BLaER1 treated with 17β-estradiol and CSF1 and Interleukin-3, amounts not matched to agents 10 nM and 100 nM (cell line): ENCODE results near the gene ARHGAP26.

Experiments
- H3K27ac ChIP-seq, 11 experiments: shearing (Covaris generic); formaldehyde crosslinking; 2 replicates each; pipeline ENCODE4 v1.8.1; 2022
- H3K27me3 ChIP-seq, 11 experiments: shearing (Covaris generic); formaldehyde crosslinking; 2 replicates each; pipeline ENCODE4 v1.8.1; 2022
- H3K36me3 ChIP-seq, 11 experiments: shearing (Covaris generic); formaldehyde crosslinking; 2 replicates each; pipeline ENCODE4 v1.8.1; 2022
- H3K4me1 ChIP-seq, 10 experiments: shearing (Covaris generic); formaldehyde crosslinking; 2 replicates each; pipeline ENCODE4 v1.8.1; 2022
- H3K4me2 ChIP-seq, 11 experiments: shearing (Covaris generic); formaldehyde crosslinking; 2 replicates each; pipeline ENCODE4 v1.8.1; 2022
- H3K4me3 ChIP-seq, 10 experiments: shearing (Covaris generic); formaldehyde crosslinking; 2 replicates each; pipeline ENCODE4 v1.8.1; 2022
- H3K9ac ChIP-seq, 11 experiments: shearing (Covaris generic); formaldehyde crosslinking; 2 replicates each; pipeline ENCODE4 v1.8.1; 2022
- H3K9me3 ChIP-seq, 11 experiments: shearing (Covaris generic); formaldehyde crosslinking; replicated peaks in 1 of 11; 2 replicates each; pipeline ENCODE4 v1.8.1; 2022
- H4K20me1 ChIP-seq, 11 experiments: shearing (Covaris generic); formaldehyde crosslinking; 2 replicates each; pipeline ENCODE4 v1.8.1; 2022
- Cebpa-rat ChIP-seq, 11 experiments: shearing (Covaris generic); IDR thresholded peaks; 2 replicates each; pipeline ENCODE4 v1.8.1; 2022

Gene ARHGAP26

GRCh38 chr5:142821733-142822487, 51.7 kb downstream of the ARHGAP26 start:
- Histone ChIP-seq H4K20me1 (peaks cover 0 to 96% (median 47%) of the 10 kb centered on the region in 11 experiments; a peak in 14 of 22 replicates), H3K9me3 (peaks cover 0 to 8% (median 0%) of the 10 kb centered on the region in 11 experiments; a peak in 3 of 22 replicates), H3K9ac (no peak overlapping the region), H3K36me3 (peaks cover 0 to 25% (median 5%) of the 10 kb centered on the region in 11 experiments; a peak in 6 of 22 replicates), H3K4me2 (peak overlapping the region in 6 of 11 experiments; percentile 36 to 97 (median 72); a peak in 12 of 22 replicates), H3K27ac (peak overlapping the region in 4 of 11 experiments; percentile 43 to 67 (median 50); a peak in 7 of 22 replicates), H3K27me3 (no peaks in the 10 kb centered on the region), H3K4me1 (peaks cover 0 to 100% (median 56%) of the 10 kb centered on the region in 10 experiments; a peak in 16 of 20 replicates), H3K4me3 (no peak overlapping the region)
- TF ChIP-seq Cebpa-rat (IDR thresholded peaks at IDR 0.05) = no peak

GRCh38 chr5:142823126-142823525, 52.9 kb downstream of the ARHGAP26 start:
- Histone ChIP-seq H3K4me1 (peaks cover 0 to 100% (median 52%) of the 10 kb centered on the region in 10 experiments; a peak in 16 of 20 replicates), H3K27ac (peak overlapping the region in 1 of 11 experiments; percentile 67; a peak in 1 of 22 replicates), H4K20me1 (peaks cover 0 to 96% (median 58%) of the 10 kb centered on the region in 11 experiments; a peak in 14 of 22 replicates), H3K27me3 (no peaks in the 10 kb centered on the region), H3K4me3 (no peak overlapping the region), H3K4me2 (peak overlapping the region in 5 of 11 experiments; percentile 9 to 97 (median 78); a peak in 9 of 22 replicates), H3K36me3 (peaks cover 0 to 24% (median 5%) of the 10 kb centered on the region in 11 experiments; a peak in 6 of 22 replicates), H3K9me3 (peaks cover 0 to 8% (median 0%) of the 10 kb centered on the region in 11 experiments; a peak in 3 of 22 replicates), H3K9ac (no peak overlapping the region; a peak in 1 of 22 replicates)
- TF ChIP-seq Cebpa-rat (IDR thresholded peaks at IDR 0.05) = no peak

GRCh38 chr5:142823806-142824205, 53.6 kb downstream of the ARHGAP26 start:
- Histone ChIP-seq H3K9me3 (peaks cover 0 to 8% (median 0%) of the 10 kb centered on the region in 11 experiments; a peak in 3 of 22 replicates), H3K36me3 (peaks cover 0 to 26% (median 5%) of the 10 kb centered on the region in 11 experiments; a peak in 6 of 22 replicates), H4K20me1 (peaks cover 0 to 96% (median 58%) of the 10 kb centered on the region in 11 experiments; a peak in 15 of 22 replicates), H3K4me1 (peaks cover 0 to 100% (median 51%) of the 10 kb centered on the region in 10 experiments; a peak in 16 of 20 replicates), H3K27ac (no peak overlapping the region), H3K27me3 (no peaks in the 10 kb centered on the region), H3K9ac (no peak overlapping the region; a peak in 1 of 22 replicates), H3K4me2 (peak overlapping the region in 4 of 11 experiments; percentile 31 to 97 (median 78); a peak in 6 of 22 replicates), H3K4me3 (no peak overlapping the region)
- TF ChIP-seq Cebpa-rat (IDR thresholded peaks at IDR 0.05) = no peak

GRCh38 chr5:142824391-142824790, 54.2 kb downstream of the ARHGAP26 start:
- no peak overlapping the region for H3K27ac ChIP-seq
- peaks cover 0 to 26% (median 5%) of the 10 kb centered on the region in 11 experiments; a peak in 6 of 22 replicates for H3K36me3 ChIP-seq
- H3K4me3 ChIP-seq = no peak overlapping the region
- no peaks in the 10 kb centered on the region for H3K27me3 ChIP-seq
- peaks cover 0 to 97% (median 62%) of the 10 kb centered on the region in 11 experiments; a peak in 15 of 22 replicates for H4K20me1 ChIP-seq
- H3K4me1 ChIP-seq = peaks cover 0 to 100% (median 48%) of the 10 kb centered on the region in 10 experiments; a peak in 16 of 20 replicates
- H3K4me2 ChIP-seq = peak overlapping the region in 5 of 11 experiments; percentile 31 to 97 (median 78); a peak in 9 of 22 replicates
- peaks cover 0 to 8% (median 0%) of the 10 kb centered on the region in 11 experiments; a peak in 3 of 22 replicates for H3K9me3 ChIP-seq
- H3K9ac ChIP-seq = no peak overlapping the region
- TF ChIP-seq Cebpa-rat (IDR thresholded peaks at IDR 0.05) = no peak

GRCh38 chr5:142825378-142826089, 55.4 kb downstream of the ARHGAP26 start:
- H3K9me3 ChIP-seq = peaks cover 0 to 8% (median 0%) of the 10 kb centered on the region in 11 experiments; a peak in 3 of 22 replicates
- peaks cover 0 to 26% (median 5%) of the 10 kb centered on the region in 11 experiments; a peak in 6 of 22 replicates for H3K36me3 ChIP-seq
- TF ChIP-seq Cebpa-rat (IDR thresholded peaks at IDR 0.05) = no peak
- no peak overlapping the region for H3K9ac ChIP-seq
- H3K4me2 ChIP-seq = peak overlapping the region in 7 of 11 experiments; percentile 4 to 97 (median 37); a peak in 11 of 22 replicates
- no peak overlapping the region for H3K4me3 ChIP-seq
- H3K4me1 ChIP-seq = peaks cover 0 to 100% (median 41%) of the 10 kb centered on the region in 10 experiments; a peak in 16 of 20 replicates
- peaks cover 3 to 97% (median 73%) of the 10 kb centered on the region in 11 experiments; a peak in 17 of 22 replicates for H4K20me1 ChIP-seq
- no peak overlapping the region for H3K27ac ChIP-seq
- no peaks in the 10 kb centered on the region for H3K27me3 ChIP-seq

GRCh38 chr5:142826093-142826492, 55.9 kb downstream of the ARHGAP26 start:
- Histone ChIP-seq H3K9me3 (peaks cover 0 to 4% (median 0%) of the 10 kb centered on the region in 11 experiments; a peak in 3 of 22 replicates), H4K20me1 (peaks cover 3 to 99% (median 78%) of the 10 kb centered on the region in 11 experiments; a peak in 17 of 22 replicates), H3K4me1 (peaks cover 0 to 100% (median 41%) of the 10 kb centered on the region in 10 experiments; a peak in 16 of 20 replicates), H3K27ac (no peak overlapping the region; a peak in 1 of 22 replicates), H3K27me3 (no peaks in the 10 kb centered on the region), H3K9ac (no peak overlapping the region), H3K36me3 (peaks cover 0 to 22% (median 4%) of the 10 kb centered on the region in 11 experiments; a peak in 6 of 22 replicates), H3K4me3 (no peak overlapping the region), H3K4me2 (peak overlapping the region in 5 of 11 experiments; percentile 11 to 97 (median 46); a peak in 8 of 22 replicates)
- TF ChIP-seq Cebpa-rat (IDR thresholded peaks at IDR 0.05) = no peak

- Histone ChIP-seq H3K36me3 (peaks cover 0 to 17% (median 0%) of the 10 kb centered on the region in 11 experiments; a peak in 4 of 22 replicates), H3K4me1 (peaks cover 0 to 100% (median 34%) of the 10 kb centered on the region in 10 experiments; a peak in 16 of 20 replicates), H3K4me3 (no peak overlapping the region), H3K27ac (no peak overlapping the region), H3K9me3 (no peaks in the 10 kb centered on the region), H3K4me2 (peak overlapping the region in 5 of 11 experiments; percentile 11 to 97 (median 46); a peak in 9 of 22 replicates), H4K20me1 (peaks cover 3 to 100% (median 87%) of the 10 kb centered on the region in 11 experiments; a peak in 17 of 22 replicates), H3K9ac (0 out of 22 replicates have a peak overlapping the region, but pooled peaks of 1 of the 11 experiments have one; percentile 7), H3K27me3 (no peaks in the 10 kb centered on the region)
- no peak for TF ChIP-seq Cebpa-rat (IDR thresholded peaks at IDR 0.05)
These were observed 56.7 kb downstream of the ARHGAP26 start for GRCh38 chr5:142826741-142827492.
